A549 (cell line): ENCODE results near the gene COL11A2. TPM values are rescaled to one million over a fixed set of nuclear protein-coding genes. Genes with fewer than 3 reads are reported as not detected.

Source experiments
- ATAC-seq, 2 experiments: fragments of 200-7000 bp in 1 of 2; fragments of >200 bp in 1 of 2; cut with Nextera tagmentation in 1 of 2; cut with Tn5 transposase in 1 of 2; 3 replicates each; pipeline versions ENCODE4 v1.8.0 to v1.9.1; 2018 to 2020; ENCODE audit warnings: mild to moderate bottlenecking in 1 of 2, moderate library complexity in 1 of 2
- CTCF ChIA-PET: fragments of 300-600 bp; sonication (Branson Sonifier 250); formaldehyde crosslinking; extraction: SDS; loops from one replicate; lab custom pipeline; 2021; ENCODE audit warnings: antibody characterized with exemption, inconsistent platforms; lab: Yijun Ruan, JAX
- POLR2A ChIA-PET: fragments of 350-600 bp; formaldehyde crosslinking; extraction: SDS; loops from one replicate; lab custom pipeline; 2021; ENCODE audit warnings: antibody characterized with exemption, inconsistent platforms; lab: Yijun Ruan, JAX
- DNase-seq, 2 experiments: peaks; one replicate each; pipeline versions ENCODE4 v3.0.0 to v3.0.0-alpha.2; 2011 to 2016; ENCODE audit warnings: low read depth in 1 of 2, low spot score in 1 of 2
- FAIRE-seq: peaks from 2 replicates; lab custom pipeline; 2011; peaks lifted over from hg19 to GRCh38; lab: Jason Lieb, UNC
- H3K27ac ChIP-seq, 2 experiments: fragments of >200 bp; sonication (Bioruptor Twin); formaldehyde crosslinking; 3 replicates each; pipeline ENCODE4 v1.5.1; 2016 to 2017
- H3K4me1 ChIP-seq: fragments of >200 bp; sonication (Bioruptor Twin); formaldehyde crosslinking; 3 replicates; pipeline ENCODE4 v1.6.1; 2016
- H3K4me2 ChIP-seq: fragments of >200 bp; sonication (Bioruptor Twin); formaldehyde crosslinking; 3 replicates; pipeline ENCODE4 v1.6.1; 2016
- H3K4me3 ChIP-seq: fragments of >200 bp; sonication (Bioruptor Twin); formaldehyde crosslinking; 3 replicates; pipeline ENCODE4 v1.5.1; 2016
- H3K9me3 ChIP-seq: fragments of >200 bp; sonication (Bioruptor Twin); formaldehyde crosslinking; 3 replicates; pipeline ENCODE4 v1.6.1; 2016
- CBX2 ChIP-seq: fragments of 200-600 bp; sonication (generic); IDR thresholded peaks from 2 replicates; pipeline ENCODE4 v1.6.1; 2016; ENCODE audit warnings: low read depth, mild to moderate bottlenecking, borderline replicate concordance
- CBX8 ChIP-seq: fragments of 200-600 bp; sonication (generic); IDR thresholded peaks from 2 replicates; pipeline ENCODE4 v1.6.1; 2016
- CEBPB ChIP-seq, 2 experiments: fragments of >200 bp in 1 of 2; sonication (Bioruptor Twin) in 1 of 2; formaldehyde crosslinking in 1 of 2; IDR thresholded peaks; 2 replicates each; pipeline ENCODE4 v1.6.1; 2012 to 2016
- CHD4 ChIP-seq: fragments of 200-600 bp; sonication (generic); IDR thresholded peaks from 2 replicates; pipeline ENCODE4 v1.6.1; 2016; ENCODE audit warnings: antibody characterized with exemption, mild to moderate bottlenecking, borderline replicate concordance
- CTCF ChIP-seq: fragments of >200 bp; sonication (Bioruptor Twin); formaldehyde crosslinking; IDR thresholded peaks from 3 replicates; pipeline ENCODE4 v1.5.1; 2016
- EHF ChIP-seq: fragments of 250-450 bp; sonication (Bioruptor Pico); IDR thresholded peaks from 2 replicates; pipeline ENCODE4 v1.5.0; 2020; ENCODE audit warnings: mild to moderate bottlenecking
- ELK1 ChIP-seq: fragments of 150-350 bp; IDR thresholded peaks from 2 replicates; pipeline ENCODE4 v1.6.1; 2014; ENCODE audit warnings: low read depth, mild to moderate bottlenecking, low read length
- EP300 ChIP-seq, 2 experiments: fragments of >200 bp; sonication (Bioruptor Twin); formaldehyde crosslinking; IDR thresholded peaks; 2 replicates in 1 of 2; 3 replicates in 1 of 2; pipeline ENCODE4 v1.6.1; 2016 to 2017
- GATA3 ChIP-seq: IDR thresholded peaks from 2 replicates; pipeline ENCODE4 v1.6.1; 2012; ENCODE audit warnings: borderline replicate concordance
- HES2 ChIP-seq: fragments of >200 bp; sonication (Bioruptor Twin); formaldehyde crosslinking; IDR thresholded peaks from 2 replicates; pipeline ENCODE4 v1.6.1; 2016
- HEYL ChIP-seq: fragments of 250-450 bp; sonication (Bioruptor Pico); IDR thresholded peaks from 2 replicates; pipeline ENCODE4 v1.8.0; 2021; ENCODE audit warnings: mild to moderate bottlenecking, moderate library complexity
- HMGXB4 ChIP-seq: fragments of 250-450 bp; sonication (Bioruptor Pico); IDR thresholded peaks from 2 replicates; pipeline ENCODE4 v1.5.0; 2021; ENCODE audit warnings: mild to moderate bottlenecking, moderate library complexity, borderline replicate concordance
- JUN ChIP-seq, 2 experiments: fragments of >200 bp; sonication (Bioruptor Twin); formaldehyde crosslinking; IDR thresholded peaks; 2 replicates in 1 of 2; 3 replicates in 1 of 2; pipeline ENCODE4 v1.6.1; 2016 to 2017
- KDM5A ChIP-seq: fragments of 200-600 bp; sonication (generic); IDR thresholded peaks from 2 replicates; pipeline ENCODE4 v1.6.1; 2016; ENCODE audit warnings: antibody characterized with exemption, mild to moderate bottlenecking
- MAFK ChIP-seq: fragments of 450-650 bp; IDR thresholded peaks from 2 replicates; pipeline ENCODE4 v1.6.1; 2014; ENCODE audit not compliant: partially characterized antibody
- MAX ChIP-seq: IDR thresholded peaks from 2 replicates; pipeline ENCODE4 v1.6.1; 2012
- MAZ ChIP-seq: fragments of 150-350 bp; IDR thresholded peaks from 2 replicates; pipeline ENCODE4 v1.6.1; 2014; ENCODE audit warnings: antibody characterized with exemption, low read depth, low read length, borderline replicate concordance
- MYC ChIP-seq: IDR thresholded peaks from 2 replicates; pipeline ENCODE4 v1.6.1; 2012; ENCODE audit warnings: mild to moderate bottlenecking, inconsistent platforms, low read length, improper control_type of control experiment, borderline replicate concordance
- NFE2L2 ChIP-seq: fragments of 150-350 bp; conservative IDR thresholded peaks from 2 replicates; pipeline ENCODE4 v1.6.1; 2014; ENCODE audit warnings: low read length
- NPAS2 ChIP-seq: fragments of 250-450 bp; sonication (Bioruptor Pico); IDR thresholded peaks from 2 replicates; pipeline ENCODE4 v1.8.0; 2022; ENCODE audit warnings: mild to moderate bottlenecking, moderate library complexity, borderline replicate concordance
- PHF8 ChIP-seq: fragments of 200-600 bp; sonication (generic); IDR thresholded peaks from 2 replicates; pipeline ENCODE4 v1.6.1; 2016; ENCODE audit warnings: low read depth, mild to moderate bottlenecking, antibody characterized with exemption, moderate library complexity, borderline replicate concordance
- RAD21 ChIP-seq, 2 experiments: fragments of >200 bp in 1 of 2; sonication (Bioruptor Twin) in 1 of 2; formaldehyde crosslinking in 1 of 2; IDR thresholded peaks in 1 of 2; conservative IDR thresholded peaks in 1 of 2; 2 replicates in 1 of 2; 3 replicates in 1 of 2; pipeline ENCODE4 v1.6.1; 2012 to 2018; ENCODE audit warnings: inconsistent platforms in 1 of 2
- RARB ChIP-seq: fragments of 250-450 bp; sonication (Bioruptor Pico); IDR thresholded peaks from 2 replicates; pipeline ENCODE4 v1.8.0; 2021; ENCODE audit warnings: mild to moderate bottlenecking, moderate library complexity
- RCOR1 ChIP-seq: fragments of 150-350 bp; IDR thresholded peaks from 2 replicates; pipeline ENCODE4 v1.6.1; 2014; ENCODE audit warnings: antibody characterized with exemption, low read length, low read depth
- RNF2 ChIP-seq: fragments of 200-600 bp; sonication (generic); IDR thresholded peaks from 2 replicates; pipeline ENCODE4 v1.6.1; 2016; ENCODE audit warnings: low read depth, mild to moderate bottlenecking, antibody characterized with exemption, moderate library complexity, borderline replicate concordance
- SREBF2 ChIP-seq: fragments of 450-650 bp; IDR thresholded peaks from 2 replicates; pipeline ENCODE4 v1.6.1; 2014; ENCODE audit warnings: mild to moderate bottlenecking, moderate library complexity
- TFCP2L1 ChIP-seq: fragments of 250-450 bp; sonication (Bioruptor Pico); IDR thresholded peaks from 2 replicates; pipeline ENCODE4 v1.5.0; 2021; ENCODE audit warnings: mild to moderate bottlenecking
- USF2 ChIP-seq: fragments of 450-650 bp; IDR thresholded peaks from 2 replicates; pipeline ENCODE4 v1.6.1; 2014; ENCODE audit warnings: antibody characterized with exemption
- ZC3H11A ChIP-seq: fragments of 450-650 bp; IDR thresholded peaks from 2 replicates; pipeline ENCODE4 v1.6.1; 2014; ENCODE audit warnings: antibody characterized with exemption, mild to moderate bottlenecking
- ZSCAN20 ChIP-seq: fragments of 250-450 bp; sonication (Bioruptor Pico); IDR thresholded peaks from 2 replicates; pipeline ENCODE4 v1.8.0; 2022; ENCODE audit warnings: mild to moderate bottlenecking, moderate library complexity
- WGBS: methylation state at CpG from one replicate; pipeline ENCODE4 v1.1.6; 2017; ENCODE audit errors: missing lambda C conversion rate; 5-methylcytosine and 5-hydroxymethylcytosine counted together
- polyA plus RNA-seq, 4 experiments: library from polyadenylated mRNA; depleted of rRNA in 3 of 4; stranded (reverse); fragments of >200 nt; fragmentation: RNase III in 1 of 4; extraction: RNeasy Plus Mini Kit Qiagen cat#74134 plus additional on column Dnase treatment in 1 of 4; gene quantifications; 2 replicates in 3 of 4; 3 replicates in 1 of 4; pipeline ENCODE4 v1.2.3, GENCODE V29; 2011 to 2017

COL11A2 gene
- polyA plus RNA-seq, 2 of the 4 experiments (the other 2 are of a cell fraction): 0.66 to 1.3 TPM

GRCh38 chr6:33156561-33156960 lies 35.7 kb downstream of the COL11A2 start:
- POLR2A ChIA-PET: no interaction called here
- H3K4me2 ChIP-seq: no peak overlapping the region

GRCh38 chr6:33154349-33154748 lies 37.9 kb downstream of the COL11A2 start:
- ATAC-seq: no peak
- no peak for FAIRE-seq
- Histone ChIP-seq H3K4me2 (no peak overlapping the region), H3K4me1 (no peaks in the 10 kb centered on the region), H3K9me3 (no peaks in the 10 kb centered on the region), H3K27ac (no peak overlapping the region), H3K4me3 (no peak overlapping the region)
- WGBS: 44% methylated on average over 4 of the region's 4 CpGs
- no peak for DNase-seq
- POLR2A ChIA-PET: no interaction called here
- TF ChIP-seq CTCF (no peak), RAD21 (conservative IDR thresholded peaks at IDR 0.05 in 1 of 2, IDR thresholded peaks at IDR 0.05 in 1 of 2) (no peak), EHF (CRISPR knock-in tag) (no peak), MAFK (no peak), MAX (no peak), HES2 (no peak), ZC3H11A (no peak), RNF2 (no peak), NPAS2 (CRISPR knock-in tag) (no peak), CBX8 (no peak), MAZ (no peak), HEYL (CRISPR knock-in tag) (no peak), JUN (IDR thresholded peaks at IDR 0.05) (no peak), GATA3 (no peak)
- CTCF ChIA-PET: interaction anchor here (0.8 to 1.7 kb wide), 6 partner anchors 18 to 169 kb away, joined by 3 to 9 read pairs (median 4); no protein-coding TSS in a partner anchor

More at GRCh38 chr6:33156561-33156960, 35.7 kb downstream of the COL11A2 start:
- no peak overlapping the region for H3K4me3 ChIP-seq
- no peak for TF ChIP-seq NFE2L2
- no peak for TF ChIP-seq EP300 (IDR thresholded peaks at IDR 0.05)
- no peak for TF ChIP-seq ZSCAN20 (CRISPR knock-in tag)
- TF ChIP-seq CBX2: no peak
- TF ChIP-seq MYC: no peak
- TF ChIP-seq RCOR1: no peak
- no peak for TF ChIP-seq HEYL (CRISPR knock-in tag)
- no peak for TF ChIP-seq ELK1
- TF ChIP-seq SREBF2: no peak
- TF ChIP-seq HMGXB4 (CRISPR knock-in tag): no peak
- no peak for TF ChIP-seq TFCP2L1 (CRISPR knock-in tag)
- no peak for TF ChIP-seq CEBPB (IDR thresholded peaks at IDR 0.05)
- TF ChIP-seq PHF8: no peak
- TF ChIP-seq CHD4: no peak
- TF ChIP-seq RAD21 (conservative IDR thresholded peaks at IDR 0.05 in 1 of 2, IDR thresholded peaks at IDR 0.05 in 1 of 2): no peak
- no peak for TF ChIP-seq KDM5A
- TF ChIP-seq USF2: no peak
- no peak for TF ChIP-seq GATA3
- TF ChIP-seq RARB (CRISPR knock-in tag): no peak
- WGBS: 62% methylated on average over 6 of the region's 6 CpGs
- CTCF ChIA-PET: interaction anchor here (1.0 to 1.5 kb wide), 3 partner anchors 16 to 172 kb away, joined by 3 read pairs; no protein-coding TSS in a partner anchor
- no peak for FAIRE-seq
- H3K9me3 ChIP-seq: no peaks in the 10 kb centered on the region
- H3K4me1 ChIP-seq: peaks cover 7% of the 10 kb centered on the region; the same call in 2 of the 3 replicates
- H3K27ac ChIP-seq: no peak overlapping the region
- no peak for ATAC-seq
- DNase-seq: no peak
